ENCODE measurements around the gene LGALS16.

DNA sequence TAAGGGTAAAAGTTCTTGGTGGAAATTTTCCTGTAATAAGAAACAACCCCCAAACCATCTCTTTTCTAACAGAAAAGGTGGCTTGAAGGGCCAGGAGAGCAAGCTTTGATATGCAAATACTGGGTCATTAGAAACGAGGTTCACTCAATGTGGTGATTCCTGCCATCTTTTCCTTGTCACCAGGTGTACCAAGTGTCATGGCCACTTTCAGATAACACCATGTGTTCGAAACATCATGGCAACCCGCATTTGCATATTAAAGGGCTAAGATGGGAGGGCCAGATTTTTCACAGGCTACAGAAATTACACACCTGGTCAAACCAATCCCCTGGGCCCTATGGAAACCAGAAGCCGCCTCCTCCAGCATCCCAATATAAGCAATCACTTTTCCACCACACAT, 15.3 kb downstream of the LGALS16 start:
- TF ChIP-seq, protein P1, sequence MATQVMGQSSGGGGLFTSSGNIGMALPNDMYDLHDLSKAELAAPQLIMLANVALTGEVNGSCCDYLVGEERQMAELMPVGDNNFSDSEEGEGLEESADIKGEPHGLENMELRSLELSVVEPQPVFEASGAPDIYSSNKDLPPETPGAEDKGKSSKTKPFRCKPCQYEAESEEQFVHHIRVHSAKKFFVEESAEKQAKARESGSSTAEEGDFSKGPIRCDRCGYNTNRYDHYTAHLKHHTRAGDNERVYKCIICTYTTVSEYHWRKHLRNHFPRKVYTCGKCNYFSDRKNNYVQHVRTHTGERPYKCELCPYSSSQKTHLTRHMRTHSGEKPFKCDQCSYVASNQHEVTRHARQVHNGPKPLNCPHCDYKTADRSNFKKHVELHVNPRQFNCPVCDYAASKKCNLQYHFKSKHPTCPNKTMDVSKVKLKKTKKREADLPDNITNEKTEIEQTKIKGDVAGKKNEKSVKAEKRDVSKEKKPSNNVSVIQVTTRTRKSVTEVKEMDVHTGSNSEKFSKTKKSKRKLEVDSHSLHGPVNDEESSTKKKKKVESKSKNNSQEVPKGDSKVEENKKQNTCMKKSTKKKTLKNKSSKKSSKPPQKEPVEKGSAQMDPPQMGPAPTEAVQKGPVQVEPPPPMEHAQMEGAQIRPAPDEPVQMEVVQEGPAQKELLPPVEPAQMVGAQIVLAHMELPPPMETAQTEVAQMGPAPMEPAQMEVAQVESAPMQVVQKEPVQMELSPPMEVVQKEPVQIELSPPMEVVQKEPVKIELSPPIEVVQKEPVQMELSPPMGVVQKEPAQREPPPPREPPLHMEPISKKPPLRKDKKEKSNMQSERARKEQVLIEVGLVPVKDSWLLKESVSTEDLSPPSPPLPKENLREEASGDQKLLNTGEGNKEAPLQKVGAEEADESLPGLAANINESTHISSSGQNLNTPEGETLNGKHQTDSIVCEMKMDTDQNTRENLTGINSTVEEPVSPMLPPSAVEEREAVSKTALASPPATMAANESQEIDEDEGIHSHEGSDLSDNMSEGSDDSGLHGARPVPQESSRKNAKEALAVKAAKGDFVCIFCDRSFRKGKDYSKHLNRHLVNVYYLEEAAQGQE (IDR thresholded peaks at IDR 0.05; ENCODE audit: insufficient read depth in 1 of 2, low read depth in 2 of 2, low read length in 2 of 2): no peak
- TF ChIP-seq POLR2AphosphoS5 (IDR thresholded peaks at IDR 0.05; ENCODE audit: low read depth, low read length) (no peak), TAF1 (IDR thresholded peaks at IDR 0.05; ENCODE audit: borderline replicate concordance, insufficient read depth, low read length) (no peak), SIN3A (IDR thresholded peaks at IDR 0.05; ENCODE audit: borderline replicate concordance, insufficient read depth, low read length) (no peak)

All from PFSK-1 (cell line).